K562 (cell line): Measurements from ENCODE around the gene DVL3. TPM values are rescaled to one million over a fixed set of nuclear protein-coding genes. Genes with fewer than 3 reads are reported as not detected.

Experiments used
- BACH1 ChIP-seq: fragments of 200-800 bp; sonication (Bioruptor generic); IDR thresholded peaks from 2 replicates; pipeline ENCODE4 v1.6.1; 2016; ENCODE audit warnings: missing genetic modification characterization, missing compliant biosample characterization
- CBX2 ChIP-seq: fragments of 200-600 bp; sonication (generic); IDR thresholded peaks from one replicate; pipeline ENCODE4 v1.6.1; 2012; ENCODE audit warnings: mild to moderate bottlenecking, low read length, inconsistent platforms; ENCODE audit not compliant: insufficient read depth, poor library complexity, severe bottlenecking
- FOSL1 ChIP-seq: fragments of 200-800 bp; sonication (Bioruptor generic); conservative IDR thresholded peaks from 2 replicates; pipeline ENCODE4 v1.6.1; 2016; ENCODE audit warnings: missing genetic modification characterization, missing compliant biosample characterization
- HDGF ChIP-seq: fragments of 450-650 bp; IDR thresholded peaks from 2 replicates; pipeline ENCODE4 v1.6.1; 2016
- HMBOX1 ChIP-seq: sonication (generic); IDR thresholded peaks from 2 replicates; pipeline ENCODE4 v1.6.1; 2016
- MCM2 ChIP-seq: fragments of 450-650 bp; IDR thresholded peaks from 2 replicates; pipeline ENCODE4 v1.6.1; 2017; ENCODE audit warnings: low read depth, mild to moderate bottlenecking
- MCM3 ChIP-seq: fragments of 450-650 bp; IDR thresholded peaks from 2 replicates; pipeline ENCODE4 v1.6.1; 2016
- NR0B1 ChIP-seq: fragments of 450-650 bp; IDR thresholded peaks from one replicate; pipeline ENCODE4 v1.6.1; 2018; ENCODE audit warnings: mild to moderate bottlenecking, moderate library complexity; ENCODE audit not compliant: partially characterized antibody
- PTRF ChIP-seq: fragments of 450-650 bp; IDR thresholded peaks from 2 replicates; pipeline ENCODE4 v1.6.1; 2016; ENCODE audit warnings: mild to moderate bottlenecking, missing genetic modification characterization, missing compliant biosample characterization
- RBFOX2 ChIP-seq: fragments of 200-400 bp; formaldehyde crosslinking; IDR thresholded peaks from 2 replicates; pipeline ENCODE4 v1.6.1; 2017; ENCODE audit warnings: low read depth, mild to moderate bottlenecking, low read length, moderate library complexity
- RERE ChIP-seq: sonication (generic); formaldehyde crosslinking; IDR thresholded peaks from 2 replicates; pipeline ENCODE4 v1.8.0; 2023; ENCODE audit warnings: missing genetic modification reagents, mild to moderate bottlenecking, borderline replicate concordance
- RFX7 ChIP-seq: fragments of 250-450 bp; sonication (Bioruptor Pico); IDR thresholded peaks from 2 replicates; pipeline ENCODE4 v1.5.1; 2021; ENCODE audit warnings: mild to moderate bottlenecking
- SMAD1 ChIP-seq: fragments of 150-350 bp; IDR thresholded peaks from 2 replicates; pipeline ENCODE4 v1.6.1; 2014; ENCODE audit warnings: low read length, low read depth; ENCODE audit not compliant: partially characterized antibody
- SRSF1 ChIP-seq: fragments of 200-400 bp; formaldehyde crosslinking; IDR thresholded peaks from 2 replicates; pipeline ENCODE4 v1.6.1; 2017; ENCODE audit warnings: mild to moderate bottlenecking, low read depth, low read length, moderate library complexity
- ZBTB1 ChIP-seq: sonication (generic); formaldehyde crosslinking; IDR thresholded peaks from 2 replicates; pipeline ENCODE4 v1.8.1; 2023; ENCODE audit warnings: missing genetic modification reagents, low read depth, mild to moderate bottlenecking, borderline replicate concordance
- ZKSCAN1 ChIP-seq: fragments of 150-350 bp; IDR thresholded peaks from 2 replicates; pipeline ENCODE4 v1.6.1; 2016; ENCODE audit warnings: low read depth, low read length
- ZNF232 ChIP-seq: sonication (generic); formaldehyde crosslinking; IDR thresholded peaks from 2 replicates; pipeline ENCODE4 v1.8.0; 2022; ENCODE audit warnings: mild to moderate bottlenecking, missing genetic modification reagents
- ZNF655 ChIP-seq: fragments of 250-450 bp; sonication (Bioruptor Pico); IDR thresholded peaks from 2 replicates; pipeline ENCODE4 v1.5.0; 2021
- ZNF699 ChIP-seq: fragments of 250-450 bp; sonication (Bioruptor Pico); IDR thresholded peaks from 2 replicates; pipeline ENCODE4 v1.8.0; 2021; ENCODE audit warnings: mild to moderate bottlenecking, moderate library complexity; ENCODE audit not compliant: insufficient replicate concordance
- polyA plus RNA-seq, 8 experiments: library from polyadenylated mRNA; depleted of rRNA in 4 of 8; stranded (reverse) in 5 of 8; unstranded in 3 of 8; fragments of >200 nt; fragmentation: Nextera tagmentation in 2 of 8; fragmentation: Illumina TruSeq in 1 of 8; extraction: Ambion mirVana in 2 of 8; extraction: Trizol in 1 of 8; gene quantifications; 2 replicates each; pipeline versions ENCODE4 v1.2.1 to v1.2.3, GENCODE V29; 2011 to 2014; ENCODE audit warnings: inconsistent platforms in 1 of 8, missing spikeins in 1 of 8
- total RNA-seq, 7 experiments: library from RNA; depleted of rRNA in 6 of 7; stranded (reverse); fragments of >200 nt in 6 of 7; fragmentation: Illumina TruSeq in 2 of 7; extraction: Trizol in 2 of 7; gene quantifications; 2 replicates each; pipeline versions ENCODE4 v1.2.1 to v1.2.3, GENCODE V29; 2011 to 2021; ENCODE audit warnings: low replicate concordance in 1 of 7

The DVL3 gene
- total and polyA plus RNA-seq, 9 of the 15 experiments (the other 6 are each of a cell fraction or from before 2014, with no cell fraction given): 3.1 to 57.9 (median 20.1) TPM

- TF ChIP-seq NR0B1 (no peak), ZKSCAN1 (0 out of 2 replicates have a peak, but pooled peaks have one; percentile 26), HDGF (no peak), ZNF699 (CRISPR knock-in tag) (no peak), ZNF232 (CRISPR knock-in tag) (no peak), HMBOX1 (no peak), RERE (CRISPR knock-in tag) (no peak), RFX7 (CRISPR knock-in tag) (no peak), RBFOX2 (peak; percentile 81; the same call in 1 of the 2 replicates), BACH1 (tag) (no peak), PTRF (tag) (no peak), CBX2 (no peak), MCM3 (no peak), SMAD1 (no peak), MCM2 (no peak), ZBTB1 (CRISPR knock-in tag) (no peak), SRSF1 (no peak), FOSL1 (tag) (peak; percentile 54; the same call in 1 of the 2 replicates), ZNF655 (CRISPR knock-in tag) (no peak)
These were observed 30.4 kb downstream of the DVL3 start (continued) for GRCh38 chr3:184185461-184186183.
